HG03108 (cell line): Measurements from ENCODE around the gene MMP24.
A peak's percentile ranks its signal among the peaks of the same experiment; 100 is the strongest.

Experiments used
- ATAC-seq: cut with Tn5 transposase; IDR thresholded peaks from one replicate; pipeline ENCODE4 v1.9.1; 2021; ENCODE audit warnings: moderate library complexity; ENCODE audit not compliant: unreplicated experiment

Gene MMP24

DNA sequence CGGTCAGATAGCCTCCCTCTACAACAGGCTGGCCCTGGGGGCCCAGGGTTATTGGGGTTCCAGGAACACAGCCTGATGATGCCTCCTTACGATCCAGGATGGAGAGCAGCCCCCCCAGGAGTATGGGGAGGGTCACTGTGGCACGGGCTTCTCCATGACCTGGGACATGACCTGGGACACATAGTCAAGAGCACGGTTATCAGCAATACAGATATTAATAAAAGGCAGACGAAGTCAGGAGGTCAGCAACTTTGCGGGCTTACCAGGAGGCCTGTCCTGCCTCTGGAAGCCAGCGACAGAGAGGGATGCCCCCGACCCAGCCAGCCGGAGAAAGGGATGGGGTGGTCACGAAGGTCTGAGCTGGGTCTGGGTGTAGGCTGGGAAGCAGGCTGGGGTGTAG is 50.6 kb downstream of the MMP24 start:
- no peak for ATAC-seq

DNA sequence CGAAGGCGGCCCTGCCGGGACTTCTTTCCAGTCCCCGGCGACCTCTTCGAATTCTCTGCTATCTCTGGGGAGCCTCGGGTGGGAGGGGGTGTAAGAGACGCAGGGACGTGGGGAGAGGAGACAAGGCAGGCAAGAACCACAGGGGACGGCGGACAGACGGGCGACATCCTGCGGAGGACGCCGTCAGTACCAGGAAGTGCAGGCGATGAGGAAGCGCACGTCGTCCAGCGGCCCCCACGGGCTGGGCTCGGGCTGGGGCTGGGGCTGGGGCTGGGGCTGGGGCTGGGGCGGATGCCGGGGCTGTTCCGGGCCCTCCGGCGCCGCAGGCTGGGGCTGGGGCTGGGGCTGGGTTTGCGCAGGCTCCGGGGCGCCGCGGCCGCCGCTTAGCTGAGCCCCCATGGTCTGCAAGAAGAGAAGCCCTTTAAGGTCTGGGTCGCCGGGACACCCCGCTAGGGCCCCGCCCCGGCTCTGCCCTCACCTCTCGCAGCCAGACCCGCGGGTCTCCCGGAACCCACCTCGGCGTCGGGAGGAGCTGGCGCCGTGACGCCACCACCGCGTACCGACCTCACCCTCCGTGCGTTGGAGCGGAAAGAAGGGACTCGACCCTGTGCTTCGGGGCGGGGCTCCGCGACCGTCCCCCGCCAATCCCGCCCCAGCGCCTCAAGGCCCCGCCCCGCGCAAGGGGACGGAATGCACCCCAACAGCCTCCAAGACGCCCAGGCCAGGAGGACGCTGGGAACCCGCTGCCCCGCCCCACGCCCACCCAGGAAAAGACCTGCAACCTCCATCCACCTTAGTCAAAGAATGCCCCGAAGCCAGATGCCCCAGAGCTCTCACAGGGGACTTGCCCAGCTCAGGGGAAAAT is 51.3 kb downstream of the MMP24 start, which contains the start of gene MMP24OS:
TSS of gene MMP24OS (minus strand) at position 592 of the 865 bp plus-strand sequence. CDS start at position 399, 193 bp downstream.
- peak; percentile 84 for ATAC-seq

GRCh38 chr20:35279040-35279439 is 52.5 kb downstream of the MMP24 start:
- ATAC-seq: no peak

DNA sequence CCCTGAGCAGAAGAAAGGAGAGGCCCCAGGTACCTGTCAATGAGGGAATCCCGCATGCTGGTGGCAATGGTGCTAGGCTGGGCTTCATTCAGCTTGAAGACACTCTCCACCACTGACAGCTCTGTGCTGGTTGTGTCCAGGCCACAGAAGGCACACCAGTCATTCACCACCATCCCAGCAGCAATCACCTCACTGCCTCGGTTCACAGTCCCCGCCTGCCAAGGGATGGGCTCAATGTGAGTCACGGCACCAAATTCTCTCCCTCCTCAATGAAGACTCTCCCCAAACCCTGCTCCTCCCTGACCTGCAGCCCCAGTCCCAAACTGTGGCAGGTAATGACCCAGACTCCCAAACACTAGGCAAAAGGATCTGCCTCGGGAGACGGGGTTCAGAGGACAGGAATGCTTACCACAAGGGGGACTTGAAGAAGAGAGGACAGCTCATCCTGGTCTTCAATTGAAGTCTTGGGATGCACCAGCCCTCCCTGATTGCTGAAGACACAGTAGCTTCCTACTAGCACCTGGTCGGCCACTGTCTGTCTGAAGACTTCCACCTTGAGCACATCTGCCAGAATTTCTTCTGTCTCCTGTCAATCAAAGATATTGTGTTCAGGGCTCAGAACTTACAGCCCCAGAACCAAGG is 53.2 kb downstream of the MMP24 start:
- ATAC-seq: no peak

DNA sequence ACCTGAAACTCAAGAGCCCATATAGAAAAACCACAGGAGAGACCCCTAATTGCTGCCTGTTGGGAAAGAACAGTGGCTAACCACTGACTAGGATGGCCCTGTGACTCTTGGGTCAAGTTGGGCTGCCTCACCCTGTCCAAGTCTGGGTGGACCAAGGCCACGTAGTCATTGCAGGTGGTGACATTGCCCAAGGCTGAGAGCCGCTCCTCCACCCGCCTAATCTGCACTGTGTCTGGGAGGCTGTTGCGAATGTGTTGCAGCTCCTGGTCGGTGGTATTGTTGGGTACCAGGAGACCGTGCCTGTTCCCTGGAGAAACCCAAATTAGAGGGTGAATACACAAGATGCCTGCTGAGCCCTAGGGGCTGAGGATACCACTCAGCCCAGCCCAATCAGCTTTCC is 54.0 kb downstream of the MMP24 start:
- ATAC-seq: no peak

GRCh38 chr20:35281506-35282101 is 55.1 kb downstream of the MMP24 start:
- no peak for ATAC-seq

- ATAC-seq: no peak
Observed at GRCh38 chr20:35283441-35284266, 57.2 kb downstream of the MMP24 start.

DNA sequence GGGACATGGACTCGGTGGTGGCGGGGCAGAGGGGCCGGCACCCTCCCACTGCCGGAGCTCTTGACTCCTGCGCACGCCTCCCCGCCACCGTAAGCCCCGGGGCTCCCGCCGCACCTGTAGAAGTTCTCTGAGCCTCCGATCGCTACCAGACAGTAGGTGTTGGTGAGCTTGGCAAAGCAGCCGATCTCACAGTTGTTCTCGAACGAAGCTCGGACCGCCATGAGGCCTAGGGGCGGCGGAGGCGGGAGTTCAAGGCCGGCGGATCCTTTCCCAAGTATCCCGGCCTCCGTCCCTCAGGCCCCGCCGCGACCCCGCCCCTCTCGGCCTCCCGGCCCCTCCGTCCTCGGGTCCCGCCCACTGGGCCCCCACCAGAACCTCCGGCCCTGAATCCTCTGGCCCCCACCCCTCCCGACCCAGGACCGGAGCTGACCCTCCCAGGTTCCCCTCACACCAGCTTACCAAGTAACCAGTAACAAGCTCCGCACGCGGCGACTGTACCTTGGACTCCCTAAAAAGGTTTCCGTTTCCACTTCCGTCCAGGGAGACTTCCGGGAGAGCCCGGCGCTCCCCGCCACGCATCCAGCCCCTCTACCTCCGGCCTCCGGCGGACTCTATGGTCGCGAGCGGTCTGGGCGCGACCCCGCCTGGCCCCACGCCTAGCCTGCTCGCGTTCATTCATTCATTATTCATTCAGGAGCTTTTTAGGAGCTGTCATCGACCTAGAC is 57.9 kb downstream of the MMP24 start, which contains the start of gene EIF6:
TSS of gene EIF6 (minus strand) at position 506 of the 725 bp plus-strand sequence. CDS start at position 221, 285 bp downstream.
- ATAC-seq: peak; percentile 79

DNA sequence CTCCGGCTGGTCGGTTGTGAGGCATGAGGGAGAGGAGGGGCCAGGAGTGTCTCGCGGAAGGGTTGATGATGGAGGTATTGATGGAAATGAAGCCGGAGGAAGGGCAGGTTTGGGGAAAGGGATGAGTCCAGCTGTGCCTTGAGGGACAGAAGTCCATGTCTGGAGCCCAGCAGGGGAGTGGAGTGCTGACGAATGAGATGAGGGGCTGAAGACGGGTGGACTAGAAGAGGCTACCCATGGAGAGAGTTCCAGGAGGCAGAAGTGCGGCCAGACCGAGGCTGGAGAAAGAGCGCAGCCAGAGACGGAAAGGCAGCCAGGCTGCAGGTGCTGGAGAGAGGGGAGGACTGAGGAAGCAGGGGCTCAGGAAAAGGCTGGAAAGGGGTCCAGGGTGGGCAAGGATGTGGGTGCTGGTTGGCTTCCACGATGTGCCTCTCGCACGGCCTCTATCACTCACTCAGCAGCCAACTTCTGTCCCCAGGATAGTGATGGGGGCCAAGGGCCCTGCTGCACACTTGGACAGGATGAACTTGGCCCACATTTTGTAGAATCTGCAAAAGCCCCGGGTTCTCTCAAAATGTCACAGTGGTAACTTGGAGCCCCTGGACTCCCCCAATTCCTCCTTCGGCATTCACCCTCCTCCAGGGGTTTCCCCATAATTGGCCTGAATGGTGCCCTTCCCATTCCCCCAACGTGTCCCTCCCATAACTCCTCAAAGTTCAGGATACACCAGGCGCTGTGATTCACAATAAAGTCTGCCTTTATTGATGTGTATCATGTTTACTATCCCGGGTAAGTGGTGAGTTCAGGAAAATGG is 58.7 kb downstream of the MMP24 start:
- ATAC-seq: no peak

- no peak for ATAC-seq
Observed at GRCh38 chr20:35285806-35286076, 59.3 kb downstream of the MMP24 start.

GRCh38 chr20:35286077-35286898 is 59.8 kb downstream of the MMP24 start:
- ATAC-seq: no peak

DNA sequence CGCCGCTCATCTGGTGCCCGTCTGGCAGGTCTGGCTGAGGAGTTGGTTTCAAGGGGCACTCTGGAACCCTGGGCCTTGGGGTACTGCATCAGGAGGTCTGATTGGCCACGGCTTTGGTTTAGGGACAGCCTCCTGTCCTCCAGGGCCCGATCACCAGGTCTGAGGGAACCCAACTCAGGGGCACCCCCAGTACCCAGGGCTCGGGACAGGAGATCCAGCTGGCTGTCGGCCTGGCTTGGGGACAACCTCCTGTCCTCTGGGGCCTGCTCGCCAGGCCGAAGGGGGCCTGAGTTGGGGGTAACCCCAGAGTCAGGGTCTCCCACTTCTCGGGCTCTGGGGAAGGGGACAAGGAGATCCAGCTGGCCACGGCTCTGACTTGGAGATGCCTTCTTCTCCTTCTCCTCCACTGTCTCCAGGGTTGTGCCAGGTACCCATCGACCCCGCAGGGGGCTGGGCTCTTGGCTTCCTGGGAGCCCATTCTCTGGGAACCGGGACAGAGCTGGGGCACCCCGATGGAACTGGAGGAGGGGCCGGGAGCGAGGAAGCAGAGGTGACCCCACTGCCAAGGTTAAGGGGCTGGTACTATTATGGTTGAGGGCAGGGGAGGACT is 60.5 kb downstream of the MMP24 start:
- no peak for ATAC-seq

GRCh38 chr20:35287509-35288324 is 61.2 kb downstream of the MMP24 start:
- no peak for ATAC-seq

GRCh38 chr20:35288325-35289060 is 62.0 kb downstream of the MMP24 start:
- no peak for ATAC-seq

GRCh38 chr20:35290186-35290886 is 63.8 kb downstream of the MMP24 start:
- no peak for ATAC-seq

DNA sequence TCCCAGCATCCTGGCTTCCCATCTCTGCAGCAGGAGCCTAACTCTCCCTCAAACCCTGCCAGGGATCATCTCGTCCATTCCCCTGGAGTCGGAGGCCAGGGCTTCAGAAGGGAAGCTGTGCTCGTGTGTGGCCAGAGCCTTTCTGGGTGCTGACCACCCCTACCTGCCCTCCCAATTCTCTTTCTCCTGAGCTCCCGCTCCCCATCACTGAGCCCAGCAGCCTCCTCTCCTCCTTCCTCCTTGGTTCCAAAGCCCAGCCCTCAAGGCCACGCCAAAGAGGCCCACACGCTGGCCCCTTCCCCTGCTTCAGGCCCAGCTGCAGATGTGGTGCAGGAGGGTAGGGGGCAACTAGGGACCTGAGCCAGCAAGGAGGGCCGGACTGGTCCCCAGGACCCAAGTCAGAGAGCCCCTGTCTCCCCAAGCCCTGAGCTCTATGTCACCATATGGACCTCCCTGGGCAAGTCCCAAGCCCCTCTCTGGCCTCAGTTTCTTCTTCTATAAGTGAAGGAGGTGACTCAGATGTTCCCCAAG is 64.5 kb downstream of the MMP24 start:
- ATAC-seq: no peak
